ENCODE data around the gene YIPF1.
"Not testable (repeated sequence)": the region's sequence is repeated elsewhere in the genome, so short reads cannot be mapped to it uniquely, and the experiment has no call there.

YIPF1 gene

GRCh38 chr1:53905509-53905908 lies 15.9 kb upstream of the YIPF1 start:
- H3K27ac Mint-ChIP-seq: no peak overlapping the region
- no peaks in the 10 kb centered on the region for H3K36me3 Mint-ChIP-seq (ENCODE audit: low read depth)
- no peaks in the 10 kb centered on the region for H3K9me3 Mint-ChIP-seq
- H3K4me1 Mint-ChIP-seq (ENCODE audit: low read depth): no peaks in the 10 kb centered on the region
- H3K27me3 Mint-ChIP-seq: no peaks in the 10 kb centered on the region
- no peak overlapping the region for H3K4me3 Mint-ChIP-seq

GRCh38 chr1:53902235-53903138 lies 12.9 kb upstream of the YIPF1 start:
- no peaks in the 10 kb centered on the region for H3K36me3 Mint-ChIP-seq (ENCODE audit: low read depth)
- H3K4me1 Mint-ChIP-seq (ENCODE audit: low read depth): no peaks in the 10 kb centered on the region
- H3K9me3 Mint-ChIP-seq: no peaks in the 10 kb centered on the region
- H3K4me3 Mint-ChIP-seq: no peak overlapping the region
- no peaks in the 10 kb centered on the region for H3K27me3 Mint-ChIP-seq
- no peak overlapping the region for H3K27ac Mint-ChIP-seq

GRCh38 chr1:53899708-53900107 lies 10.1 kb upstream of the YIPF1 start:
- H3K27me3 Mint-ChIP-seq: peaks cover 8% of the 10 kb centered on the region
- H3K4me3 Mint-ChIP-seq: no peak overlapping the region
- H3K4me1 Mint-ChIP-seq (ENCODE audit: low read depth): no peaks in the 10 kb centered on the region
- no peak overlapping the region for H3K27ac Mint-ChIP-seq
- H3K36me3 Mint-ChIP-seq (ENCODE audit: low read depth): no peaks in the 10 kb centered on the region
- H3K9me3 Mint-ChIP-seq: no peaks in the 10 kb centered on the region

GRCh38 chr1:53899206-53899628 lies 9.6 kb upstream of the YIPF1 start:
- peaks cover 10% of the 10 kb centered on the region for H3K27me3 Mint-ChIP-seq
- H3K4me1 Mint-ChIP-seq (ENCODE audit: low read depth): peaks cover 5% of the 10 kb centered on the region
- no peak overlapping the region for H3K4me3 Mint-ChIP-seq
- H3K27ac Mint-ChIP-seq: no peak overlapping the region
- H3K9me3 Mint-ChIP-seq: no peaks in the 10 kb centered on the region
- H3K36me3 Mint-ChIP-seq (ENCODE audit: low read depth): no peaks in the 10 kb centered on the region

- H3K4me1 Mint-ChIP-seq (ENCODE audit: low read depth): peaks cover 18% of the 10 kb centered on the region
- H3K9me3 Mint-ChIP-seq: no peaks in the 10 kb centered on the region
- peaks cover 10% of the 10 kb centered on the region for H3K27me3 Mint-ChIP-seq
- no peaks in the 10 kb centered on the region for H3K36me3 Mint-ChIP-seq (ENCODE audit: low read depth)
- no peak overlapping the region for H3K27ac Mint-ChIP-seq
- H3K4me3 Mint-ChIP-seq: no peak overlapping the region
Measured at GRCh38 chr1:53896635-53897229, 7.1 kb upstream of the YIPF1 start.

GRCh38 chr1:53895421-53895820 lies 5.8 kb upstream of the YIPF1 start:
- no peaks in the 10 kb centered on the region for H3K36me3 Mint-ChIP-seq (ENCODE audit: low read depth)
- H3K27ac Mint-ChIP-seq: no peak overlapping the region

GRCh38 chr1:53894644-53895043 lies 5.0 kb upstream of the YIPF1 start:
- peaks cover 37% of the 10 kb centered on the region for H3K4me1 Mint-ChIP-seq (ENCODE audit: low read depth)
- H3K9me3 Mint-ChIP-seq: no peaks in the 10 kb centered on the region
- H3K4me3 Mint-ChIP-seq: no peak overlapping the region
- H3K36me3 Mint-ChIP-seq (ENCODE audit: low read depth): no peaks in the 10 kb centered on the region
- peaks cover 10% of the 10 kb centered on the region for H3K27me3 Mint-ChIP-seq
- no peak overlapping the region for H3K27ac Mint-ChIP-seq

More at GRCh38 chr1:53895421-53895820, 5.8 kb upstream of the YIPF1 start:
- peaks cover 10% of the 10 kb centered on the region for H3K27me3 Mint-ChIP-seq
- peaks cover 31% of the 10 kb centered on the region for H3K4me1 Mint-ChIP-seq (ENCODE audit: low read depth)
- no peak overlapping the region for H3K4me3 Mint-ChIP-seq
- H3K9me3 Mint-ChIP-seq: no peaks in the 10 kb centered on the region

GRCh38 chr1:53893999-53894636 lies 4.5 kb upstream of the YIPF1 start, which contains the start of gene DIO1:
TSS of gene DIO1 (plus strand) at chr1:53894187. CDS start at chr1:53894211, 24 bp downstream.
- Mint-ChIP-seq H3K4me1 (ENCODE audit: low read depth) (peaks cover 37% of the 10 kb centered on the region), H3K4me3 (no peak within 1 kb of the TSS), H3K27me3 (peaks cover 10% of the 10 kb centered on the region), H3K27ac (no peak within 1 kb of the TSS), H3K36me3 (ENCODE audit: low read depth) (no peaks in the 10 kb centered on the region), H3K9me3 (no peaks in the 10 kb centered on the region)

GRCh38 chr1:53892911-53893310 lies 3.3 kb upstream of the YIPF1 start:
- Mint-ChIP-seq H3K27me3 (peaks cover 10% of the 10 kb centered on the region), H3K4me3 (no peak overlapping the region), H3K9me3 (no peaks in the 10 kb centered on the region), H3K36me3 (ENCODE audit: low read depth) (no peaks in the 10 kb centered on the region), H3K27ac (no peak overlapping the region), H3K4me1 (ENCODE audit: low read depth) (peaks cover 46% of the 10 kb centered on the region)

- H3K27ac Mint-ChIP-seq: no peak overlapping the region
- H3K27me3 Mint-ChIP-seq: peaks cover 10% of the 10 kb centered on the region
- peaks cover 6% of the 10 kb centered on the region for H3K36me3 Mint-ChIP-seq (ENCODE audit: low read depth)
- H3K4me3 Mint-ChIP-seq: no peak overlapping the region
- no peaks in the 10 kb centered on the region for H3K9me3 Mint-ChIP-seq
- peaks cover 48% of the 10 kb centered on the region for H3K4me1 Mint-ChIP-seq (ENCODE audit: low read depth)
Measured at GRCh38 chr1:53891678-53892077, 2.1 kb upstream of the YIPF1 start.

- H3K4me1 Mint-ChIP-seq (ENCODE audit: low read depth): peaks cover 48% of the 10 kb centered on the region
- no peak overlapping the region for H3K4me3 Mint-ChIP-seq
Measured at GRCh38 chr1:53891018-53891417, 1.4 kb upstream of the YIPF1 start.

GRCh38 chr1:53890522-53890941 lies 935 bp upstream of the YIPF1 start:
- Mint-ChIP-seq H3K27ac (peak overlapping the region; percentile 98), H3K9me3 (no peaks in the 10 kb centered on the region), H3K4me1 (ENCODE audit: low read depth) (peaks cover 48% of the 10 kb centered on the region), H3K4me3 (peak overlapping the region; percentile 98), H3K27me3 (peaks cover 6% of the 10 kb centered on the region), H3K36me3 (ENCODE audit: low read depth) (peaks cover 7% of the 10 kb centered on the region)

More at GRCh38 chr1:53891018-53891417, 1.4 kb upstream of the YIPF1 start:
- H3K27me3 Mint-ChIP-seq: peaks cover 10% of the 10 kb centered on the region
- peak overlapping the region; percentile 98 for H3K27ac Mint-ChIP-seq
- H3K9me3 Mint-ChIP-seq: no peaks in the 10 kb centered on the region
- H3K36me3 Mint-ChIP-seq (ENCODE audit: low read depth): peaks cover 7% of the 10 kb centered on the region

- Mint-ChIP-seq H3K36me3 (ENCODE audit: low read depth) (peaks cover 12% of the 10 kb centered on the region), H3K9me3 (no peaks in the 10 kb centered on the region), H3K4me1 (ENCODE audit: low read depth) (peaks cover 41% of the 10 kb centered on the region), H3K4me3 (peak overlapping the region; percentile 98), H3K27ac (peak overlapping the region; percentile 43), H3K27me3 (no peaks in the 10 kb centered on the region)
Measured at GRCh38 chr1:53888681-53889080, 916 bp downstream of the YIPF1 start.

- H3K4me3 Mint-ChIP-seq, H3K27ac Mint-ChIP-seq, H3K27me3 Mint-ChIP-seq, H3K9me3 Mint-ChIP-seq: not testable (repeated sequence)
- H3K36me3 Mint-ChIP-seq (ENCODE audit: low read depth): peaks cover 35% of the 10 kb centered on the region
- H3K4me1 Mint-ChIP-seq (ENCODE audit: low read depth): peaks cover 12% of the 10 kb centered on the region
Measured at GRCh38 chr1:53883600-53883999, 6.0 kb downstream of the YIPF1 start.

- not testable (repeated sequence) for H3K27me3 Mint-ChIP-seq; H3K27ac Mint-ChIP-seq; H3K9me3 Mint-ChIP-seq; H3K4me3 Mint-ChIP-seq; H3K4me1 Mint-ChIP-seq (ENCODE audit: low read depth)
- peaks cover 40% of the 10 kb centered on the region for H3K36me3 Mint-ChIP-seq (ENCODE audit: low read depth)
Measured at GRCh38 chr1:53881853-53882252, 7.7 kb downstream of the YIPF1 start.
